Neural cell (in vitro differentiated cells): ENCODE data around the gene EIF2B5. TPM values are rescaled to one million over a fixed set of nuclear protein-coding genes. Genes with fewer than 3 reads are reported as not detected.

Experiments used
- H2AFZ ChIP-seq: fragments of 200-600, 300-800 bp; sonication (generic), shearing (Covaris generic); 2 replicates; pipeline ENCODE4 v1.6.0; 2014; ENCODE audit warnings: low read depth, mild to moderate bottlenecking, antibody characterized with exemption, low read length, moderate library complexity
- H3F3A ChIP-seq: fragments of 200-600 bp; shearing (Covaris generic); 2 replicates; pipeline ENCODE4 v1.6.1; 2016; ENCODE audit warnings: mild to moderate bottlenecking, moderate library complexity, mixed read lengths, antibody characterized with exemption, low read length; ENCODE audit not compliant: insufficient read depth, poor library complexity, severe bottlenecking
- H3K27ac ChIP-seq: fragments of 200-600, 300-800 bp; sonication (generic), shearing (Covaris generic); 2 replicates; pipeline ENCODE4 v1.5.1; 2014; ENCODE audit warnings: mild to moderate bottlenecking, low read length, moderate library complexity
- H3K27me3 ChIP-seq: fragments of 300-800, 200-600 bp; sonication (generic), shearing (Covaris generic); 2 replicates; pipeline ENCODE4 v1.6.0; 2014; ENCODE audit warnings: mild to moderate bottlenecking, low read depth, low read length, moderate library complexity; ENCODE audit not compliant: insufficient read depth
- H3K36me3 ChIP-seq: fragments of 300-800, 200-600 bp; sonication (generic), shearing (Covaris generic); 2 replicates; pipeline ENCODE4 v1.5.1; 2014; ENCODE audit warnings: mild to moderate bottlenecking, antibody characterized with exemption, low read length, moderate library complexity; ENCODE audit not compliant: insufficient read depth
- H3K4me2 ChIP-seq: fragments of 300-800, 200-600 bp; sonication (generic), shearing (Covaris generic); 2 replicates; pipeline ENCODE4 v1.6.0; 2014; ENCODE audit warnings: mild to moderate bottlenecking, low read length
- H3K4me3 ChIP-seq: fragments of 300-800, 200-600 bp; sonication (generic), shearing (Covaris generic); 2 replicates; pipeline ENCODE4 v1.5.1; 2014; ENCODE audit warnings: mild to moderate bottlenecking, low read length, moderate library complexity
- H3K79me2 ChIP-seq: fragments of 200-600 bp; shearing (Covaris generic); replicated peaks from 2 replicates; pipeline ENCODE4 v1.6.0; 2014; ENCODE audit warnings: mild to moderate bottlenecking, low read length, moderate library complexity; ENCODE audit not compliant: insufficient read depth
- H3K9ac ChIP-seq: fragments of 300-800, 200-600 bp; sonication (generic), shearing (Covaris generic); 2 replicates; pipeline ENCODE4 v1.6.1; 2016; ENCODE audit warnings: mild to moderate bottlenecking, low read length, mixed read lengths
- H3K9me2 ChIP-seq: fragments of 200-600 bp; shearing (Covaris generic); 2 replicates; pipeline ENCODE4 v1.6.1; 2016; ENCODE audit warnings: mild to moderate bottlenecking, low read length, mixed read lengths; ENCODE audit not compliant: insufficient read depth
- H3K9me3 ChIP-seq: fragments of 200-600, 300-800 bp; sonication (generic), shearing (Covaris generic); 2 replicates; pipeline ENCODE4 v1.6.1; 2016; ENCODE audit warnings: mild to moderate bottlenecking, mixed run types, low read length, moderate library complexity, mixed read lengths
- H4K20me1 ChIP-seq: fragments of 200-600 bp; shearing (Covaris generic); 2 replicates; pipeline ENCODE4 v1.6.1; 2016; ENCODE audit warnings: mild to moderate bottlenecking, mixed run types; ENCODE audit not compliant: insufficient read depth
- CTCF ChIP-seq: fragments of 450-650 bp; IDR thresholded peaks from 2 replicates; pipeline ENCODE4 v1.5.1; 2014; ENCODE audit warnings: antibody characterized with exemption, mild to moderate bottlenecking, moderate library complexity; ENCODE audit not compliant: poor library complexity, severe bottlenecking
- EP300 ChIP-seq: fragments of 450-650 bp; conservative IDR thresholded peaks from 2 replicates; pipeline ENCODE4 v1.6.1; 2014; ENCODE audit warnings: antibody characterized with exemption, mild to moderate bottlenecking, moderate library complexity; ENCODE audit not compliant: poor library complexity, severe bottlenecking
- EZH2 ChIP-seq: fragments of 200-600, 300-800 bp; shearing (Covaris generic), sonication (generic); IDR thresholded peaks from 2 replicates; pipeline ENCODE4 v1.6.1; 2014; ENCODE audit warnings: antibody characterized with exemption, low read length, borderline replicate concordance, mild to moderate bottlenecking; ENCODE audit not compliant: insufficient read depth, poor library complexity, severe bottlenecking
- MXI1 ChIP-seq: fragments of 450-650 bp; conservative IDR thresholded peaks from 2 replicates; pipeline ENCODE4 v1.6.1; 2014; ENCODE audit warnings: antibody characterized with exemption, mild to moderate bottlenecking; ENCODE audit not compliant: poor library complexity, severe bottlenecking
- POLR2AphosphoS5 ChIP-seq: IDR thresholded peaks from 2 replicates; pipeline ENCODE4 v1.6.1; 2012
- RAD21 ChIP-seq: fragments of 450-650 bp; conservative IDR thresholded peaks from 2 replicates; pipeline ENCODE4 v1.6.1; 2014; ENCODE audit warnings: antibody characterized with exemption, mild to moderate bottlenecking, moderate library complexity
- SMC3 ChIP-seq: fragments of 450-650 bp; conservative IDR thresholded peaks from 2 replicates; pipeline ENCODE4 v1.6.1; 2014; ENCODE audit warnings: antibody characterized with exemption, mild to moderate bottlenecking, moderate library complexity; ENCODE audit not compliant: poor library complexity
- TAF1 ChIP-seq: IDR thresholded peaks from 2 replicates; pipeline ENCODE4 v1.6.1; 2012; ENCODE audit warnings: low read depth
- polyA plus RNA-seq: library from polyadenylated mRNA; depleted of rRNA; stranded (reverse); fragments of >200 nt; gene quantifications from 2 replicates; pipeline ENCODE4 v1.2.3, GENCODE V29; 2014
- TF ChIP-seq, protein P1 (sequence below): IDR thresholded peaks from 2 replicates; pipeline ENCODE4 v1.6.1; 2012; ENCODE audit warnings: borderline replicate concordance

EIF2B5 gene
- polyA plus RNA-seq, 1 donor from 2014 or later = 112 TPM

- no peaks in the 10 kb centered on the region for H4K20me1 ChIP-seq
Measured at GRCh38 chr3:184126006-184126405, 9.2 kb upstream of the EIF2B5 start.

GRCh38 chr3:184129012-184129411 is 6.1 kb upstream of the EIF2B5 start:
- TF ChIP-seq POLR2AphosphoS5 (no peak), SMC3 (no peak), EZH2 (no peak), EP300 (no peak), RAD21 (no peak), TAF1 (no peak), CTCF (no peak)
- H3K4me2 ChIP-seq = no peak overlapping the region
- no peaks in the 10 kb centered on the region for H3K27me3 ChIP-seq
- H3K9me2 ChIP-seq = no peaks in the 10 kb centered on the region
- H3K36me3 ChIP-seq = no peaks in the 10 kb centered on the region
- no peaks in the 10 kb centered on the region for H3F3A ChIP-seq
- H3K79me2 ChIP-seq = no peaks in the 10 kb centered on the region
- H3K9ac ChIP-seq = no peak overlapping the region
- H3K27ac ChIP-seq = no peak overlapping the region
- no peak overlapping the region for H3K4me3 ChIP-seq
- H2AFZ ChIP-seq = no peak overlapping the region
- H4K20me1 ChIP-seq = no peaks in the 10 kb centered on the region
- no peaks in the 10 kb centered on the region for H3K9me3 ChIP-seq

More at GRCh38 chr3:184126006-184126405, 9.2 kb upstream of the EIF2B5 start:
- H3K27me3 ChIP-seq = no peaks in the 10 kb centered on the region
- no peak overlapping the region for H3K9ac ChIP-seq
- H3K9me2 ChIP-seq = no peaks in the 10 kb centered on the region
- H2AFZ ChIP-seq = no peak overlapping the region
- no peaks in the 10 kb centered on the region for H3K36me3 ChIP-seq
- H3K4me2 ChIP-seq = no peak overlapping the region
- H3K4me3 ChIP-seq = no peak overlapping the region
- H3F3A ChIP-seq = no peaks in the 10 kb centered on the region
- H3K9me3 ChIP-seq = no peaks in the 10 kb centered on the region
- H3K79me2 ChIP-seq = no peaks in the 10 kb centered on the region
- TF ChIP-seq POLR2AphosphoS5 (no peak), CTCF (no peak), EP300 (no peak), SMC3 (no peak), RAD21 (no peak), EZH2 (no peak), TAF1 (no peak), MXI1 (no peak)
- TF ChIP-seq, protein P1, sequence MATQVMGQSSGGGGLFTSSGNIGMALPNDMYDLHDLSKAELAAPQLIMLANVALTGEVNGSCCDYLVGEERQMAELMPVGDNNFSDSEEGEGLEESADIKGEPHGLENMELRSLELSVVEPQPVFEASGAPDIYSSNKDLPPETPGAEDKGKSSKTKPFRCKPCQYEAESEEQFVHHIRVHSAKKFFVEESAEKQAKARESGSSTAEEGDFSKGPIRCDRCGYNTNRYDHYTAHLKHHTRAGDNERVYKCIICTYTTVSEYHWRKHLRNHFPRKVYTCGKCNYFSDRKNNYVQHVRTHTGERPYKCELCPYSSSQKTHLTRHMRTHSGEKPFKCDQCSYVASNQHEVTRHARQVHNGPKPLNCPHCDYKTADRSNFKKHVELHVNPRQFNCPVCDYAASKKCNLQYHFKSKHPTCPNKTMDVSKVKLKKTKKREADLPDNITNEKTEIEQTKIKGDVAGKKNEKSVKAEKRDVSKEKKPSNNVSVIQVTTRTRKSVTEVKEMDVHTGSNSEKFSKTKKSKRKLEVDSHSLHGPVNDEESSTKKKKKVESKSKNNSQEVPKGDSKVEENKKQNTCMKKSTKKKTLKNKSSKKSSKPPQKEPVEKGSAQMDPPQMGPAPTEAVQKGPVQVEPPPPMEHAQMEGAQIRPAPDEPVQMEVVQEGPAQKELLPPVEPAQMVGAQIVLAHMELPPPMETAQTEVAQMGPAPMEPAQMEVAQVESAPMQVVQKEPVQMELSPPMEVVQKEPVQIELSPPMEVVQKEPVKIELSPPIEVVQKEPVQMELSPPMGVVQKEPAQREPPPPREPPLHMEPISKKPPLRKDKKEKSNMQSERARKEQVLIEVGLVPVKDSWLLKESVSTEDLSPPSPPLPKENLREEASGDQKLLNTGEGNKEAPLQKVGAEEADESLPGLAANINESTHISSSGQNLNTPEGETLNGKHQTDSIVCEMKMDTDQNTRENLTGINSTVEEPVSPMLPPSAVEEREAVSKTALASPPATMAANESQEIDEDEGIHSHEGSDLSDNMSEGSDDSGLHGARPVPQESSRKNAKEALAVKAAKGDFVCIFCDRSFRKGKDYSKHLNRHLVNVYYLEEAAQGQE = no peak
- H3K27ac ChIP-seq = no peak overlapping the region
